NT2/D1 (cell line): Measurements from ENCODE around the gene EBF4.

Experiments
- DNase-seq: peaks from one replicate; pipeline ENCODE4 v3.0.0-alpha.2; 2011; ENCODE audit warnings: low read depth, low spot score
- H3K27me3 ChIP-seq: 2 replicates; pipeline ENCODE4 v1.6.0; 2011; ENCODE audit warnings: mild to moderate bottlenecking; ENCODE audit not compliant: insufficient read length, insufficient read depth
- H3K36me3 ChIP-seq: 2 replicates; pipeline ENCODE4 v1.6.1; 2011; ENCODE audit warnings: mild to moderate bottlenecking, low read length, mixed read lengths; ENCODE audit not compliant: insufficient read depth, insufficient read length
- H3K4me1 ChIP-seq: 2 replicates; pipeline ENCODE4 v1.5.1; 2011; ENCODE audit not compliant: insufficient read depth, insufficient read length
- H3K4me3 ChIP-seq: 2 replicates; pipeline ENCODE4 v1.5.1; 2011; ENCODE audit warnings: low read depth; ENCODE audit not compliant: insufficient read length
- H3K9ac ChIP-seq: 2 replicates; pipeline ENCODE4 v1.6.0; 2011; ENCODE audit warnings: low read depth; ENCODE audit not compliant: insufficient read length
- H3K9me3 ChIP-seq: 2 replicates; pipeline ENCODE4 v1.5.1; 2011; ENCODE audit warnings: mild to moderate bottlenecking, low read length; ENCODE audit not compliant: insufficient read depth
- SUZ12 ChIP-seq: IDR thresholded peaks from 2 replicates; pipeline ENCODE4 v1.6.1; 2011; ENCODE audit not compliant: insufficient read length, insufficient read depth; ENCODE audit errors: extremely low read depth
- YY1 ChIP-seq: IDR thresholded peaks from 2 replicates; pipeline ENCODE4 v1.6.1; 2011; ENCODE audit not compliant: insufficient read length, insufficient read depth
- ZNF274 ChIP-seq: IDR thresholded peaks from 2 replicates; pipeline ENCODE4 v1.6.1; 2011; ENCODE audit warnings: mild to moderate bottlenecking, low read depth, low read length

Gene EBF4

GRCh38 chr20:2795451-2795850 is 102.9 kb downstream of the EBF4 start:
- no peak for DNase-seq
- TF ChIP-seq ZNF274, result no peak
- TF ChIP-seq SUZ12, result no peak
- TF ChIP-seq YY1, result no peak
- H3K4me1 ChIP-seq, result no peaks in the 10 kb centered on the region
- no peak overlapping the region for H3K4me3 ChIP-seq
- no peaks in the 10 kb centered on the region for H3K9me3 ChIP-seq
- peaks cover 54% of the 10 kb centered on the region for H3K36me3 ChIP-seq
- no peaks in the 10 kb centered on the region for H3K27me3 ChIP-seq
- no peak overlapping the region for H3K9ac ChIP-seq

GRCh38 chr20:2796011-2796660 is 103.6 kb downstream of the EBF4 start:
- no peaks in the 10 kb centered on the region for H3K27me3 ChIP-seq
- no peak overlapping the region for H3K4me3 ChIP-seq
- no peak overlapping the region for H3K9ac ChIP-seq
- H3K4me1 ChIP-seq, result no peaks in the 10 kb centered on the region
- H3K36me3 ChIP-seq, result peaks cover 54% of the 10 kb centered on the region
- no peak for DNase-seq
- no peak for TF ChIP-seq ZNF274
- no peak for TF ChIP-seq YY1
- TF ChIP-seq SUZ12, result no peak
- H3K9me3 ChIP-seq, result no peaks in the 10 kb centered on the region

DNA sequence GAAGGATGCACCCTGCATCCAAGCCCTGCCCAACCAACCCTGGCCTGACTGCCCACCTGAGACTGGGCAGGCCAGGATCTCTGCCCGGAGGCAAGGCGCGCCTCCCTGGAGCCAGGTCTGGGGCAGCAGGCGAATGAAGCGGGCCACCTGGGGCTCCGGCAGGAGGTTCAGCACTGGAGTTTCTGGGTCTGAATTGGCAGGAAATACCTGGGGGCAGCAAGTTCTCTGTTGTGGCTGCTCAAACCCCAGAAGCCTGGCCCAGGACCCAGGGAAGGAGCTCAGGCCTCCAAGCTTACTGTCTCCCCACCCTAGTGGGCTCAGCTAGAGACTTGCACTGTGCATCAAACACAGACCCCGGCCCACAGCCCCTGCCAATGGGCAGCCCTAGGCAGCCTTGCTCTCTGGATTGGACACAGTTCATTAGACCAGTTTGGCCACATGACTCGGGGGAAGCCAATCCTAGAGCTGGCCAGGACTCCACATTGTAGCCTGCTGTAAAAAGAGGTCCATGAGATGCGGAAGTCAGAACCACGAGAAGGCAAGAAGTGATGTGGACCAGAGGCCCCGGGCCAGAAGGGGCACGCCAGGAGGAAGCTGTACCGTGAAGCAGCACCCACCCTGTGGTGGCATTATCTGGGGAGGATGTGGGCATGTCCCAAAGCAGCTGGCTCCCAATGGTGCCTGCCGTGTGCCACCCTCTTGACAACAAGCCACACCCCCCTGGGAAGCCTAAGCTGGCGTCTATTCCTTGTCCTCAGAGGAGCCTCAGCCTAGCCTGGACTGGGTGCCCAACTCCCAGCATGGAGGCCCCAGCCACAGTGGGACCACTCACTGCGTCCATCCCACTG is 104.8 kb downstream of the EBF4 start:
- Histone ChIP-seq H3K27me3 (peaks cover 9% of the 10 kb centered on the region), H3K9ac (no peak overlapping the region), H3K9me3 (no peaks in the 10 kb centered on the region), H3K36me3 (peaks cover 54% of the 10 kb centered on the region), H3K4me1 (no peaks in the 10 kb centered on the region), H3K4me3 (no peak overlapping the region)
- TF ChIP-seq YY1 (no peak), SUZ12 (no peak), ZNF274 (no peak)
- DNase-seq, result no peak

GRCh38 chr20:2798095-2798805 is 105.7 kb downstream of the EBF4 start:
- peaks cover 54% of the 10 kb centered on the region for H3K36me3 ChIP-seq

GRCh38 chr20:2798814-2799213 is 106.2 kb downstream of the EBF4 start:
- H3K27me3 ChIP-seq, result peaks cover 16% of the 10 kb centered on the region
- no peak overlapping the region for H3K9ac ChIP-seq

More at GRCh38 chr20:2798095-2798805, 105.7 kb downstream of the EBF4 start:
- Histone ChIP-seq H3K27me3 (peaks cover 16% of the 10 kb centered on the region), H3K9me3 (no peaks in the 10 kb centered on the region), H3K4me1 (no peaks in the 10 kb centered on the region), H3K4me3 (no peak overlapping the region), H3K9ac (peak overlapping the region; percentile 42)
- no peak for DNase-seq
- no peak for TF ChIP-seq ZNF274
- TF ChIP-seq SUZ12, result no peak
- no peak for TF ChIP-seq YY1

DNA sequence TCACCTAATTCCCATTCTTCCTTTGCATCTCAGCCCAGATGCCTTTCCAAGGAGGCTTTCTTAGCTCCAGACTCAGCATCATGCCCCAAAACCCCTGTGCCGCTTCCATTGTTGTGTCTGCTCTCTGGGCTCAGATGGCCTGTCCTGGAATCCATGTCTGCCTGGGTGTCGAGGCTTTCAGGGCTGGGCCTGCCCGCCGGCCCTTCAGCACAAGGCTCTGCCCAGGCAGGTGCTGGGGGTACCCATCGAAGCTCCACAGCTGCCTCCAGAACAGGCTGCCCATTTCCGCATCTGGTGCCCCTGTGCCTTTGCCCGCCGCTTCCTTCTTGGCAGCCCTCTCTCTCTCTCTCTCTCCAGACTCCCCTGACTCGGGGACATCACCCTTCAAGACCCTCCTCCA is 106.7 kb downstream of the EBF4 start:
- Histone ChIP-seq H3K4me1 (no peaks in the 10 kb centered on the region), H3K9ac (peak overlapping the region; percentile 98), H3K4me3 (peak overlapping the region; percentile 90), H3K9me3 (no peaks in the 10 kb centered on the region), H3K36me3 (peaks cover 44% of the 10 kb centered on the region), H3K27me3 (peaks cover 16% of the 10 kb centered on the region)
- TF ChIP-seq SUZ12 (no peak), YY1 (no peak), ZNF274 (no peak)
- no peak for DNase-seq

More at GRCh38 chr20:2798814-2799213, 106.2 kb downstream of the EBF4 start:
- H3K4me1 ChIP-seq, result no peaks in the 10 kb centered on the region
- H3K9me3 ChIP-seq, result no peaks in the 10 kb centered on the region
- H3K4me3 ChIP-seq, result no peak overlapping the region
- TF ChIP-seq YY1, result no peak
- no peak for TF ChIP-seq ZNF274
- peaks cover 49% of the 10 kb centered on the region for H3K36me3 ChIP-seq
- no peak for DNase-seq
